HEK293 (cell line): ENCODE measurements around the gene AMPH.
"Not testable (repeated sequence)": the region's sequence is repeated elsewhere in the genome, so short reads cannot be mapped to it uniquely, and the experiment has no call there.

Experiments
- CTCF ChIA-PET: fragments of 350-600 bp; formaldehyde crosslinking; extraction: SDS; loops from one replicate; lab custom pipeline; 2021; ENCODE audit warnings: antibody characterized with exemption; lab: Yijun Ruan, JAX
- POLR2A ChIA-PET: fragments of 300-600 bp; formaldehyde crosslinking; extraction: SDS; loops from one replicate; lab custom pipeline; 2020; ENCODE audit warnings: antibody characterized with exemption, inconsistent platforms; lab: Yijun Ruan, JAX
- H3K27ac ChIP-seq: fragments of 200-500 bp; sonication (Bioruptor generic); 2 replicates; pipeline ENCODE4 v1.5.1; 2014; ENCODE audit warnings: low read depth, low read length, control low read depth, inconsistent platforms; ENCODE audit errors: extremely low read depth
- H3K36me3 ChIP-seq, 2 experiments: fragments of 200-500 bp in 1 of 2; sonication (Bioruptor generic) in 1 of 2; 1 replicate in 1 of 2; 2 replicates in 1 of 2; pipeline ENCODE4 v1.5.1; 2014 to 2017; ENCODE audit warnings: inconsistent platforms in 2 of 2, low read length in 2 of 2; ENCODE audit not compliant: control insufficient read depth in 2 of 2, insufficient read depth in 1 of 2
- H3K4me1 ChIP-seq: fragments of 200-500 bp; sonication (Bioruptor generic); 2 replicates; pipeline ENCODE4 v1.5.1; 2014; ENCODE audit warnings: mild to moderate bottlenecking, low read length, inconsistent platforms; ENCODE audit not compliant: control insufficient read depth, insufficient read depth
- H3K4me3 ChIP-seq: 2 replicates; pipeline ENCODE4 v1.5.1; 2011; ENCODE audit warnings: low read depth, mild to moderate bottlenecking, control low read depth, low read length, moderate library complexity
- H3K9me3 ChIP-seq: fragments of 200-500 bp; sonication (Bioruptor generic); 2 replicates; pipeline ENCODE4 v1.5.1; 2014; ENCODE audit warnings: low read depth, low read length, inconsistent platforms; ENCODE audit not compliant: control insufficient read depth, insufficient read depth
- KLF9 ChIP-seq: fragments of 450-650 bp; formaldehyde crosslinking; IDR thresholded peaks from 2 replicates; pipeline ENCODE4 v1.5.1; 2016; ENCODE audit warnings: missing biosample characterization, missing genetic modification characterization, low read depth
- PRDM10 ChIP-seq: fragments of 450-650 bp; formaldehyde crosslinking; IDR thresholded peaks from 2 replicates; pipeline ENCODE4 v1.5.1; 2016; ENCODE audit warnings: missing biosample characterization, missing genetic modification characterization
- ZFHX2 ChIP-seq: fragments of 450-650 bp; formaldehyde crosslinking; conservative IDR thresholded peaks from 2 replicates; pipeline ENCODE4 v1.5.1; 2016; ENCODE audit warnings: missing biosample characterization, missing genetic modification characterization
- ZFP69B ChIP-seq: fragments of 450-650 bp; formaldehyde crosslinking; IDR thresholded peaks from 2 replicates; pipeline ENCODE4 v1.5.1; 2016; ENCODE audit warnings: missing biosample characterization, missing genetic modification characterization
- ZIC2 ChIP-seq: fragments of 450-650 bp; formaldehyde crosslinking; IDR thresholded peaks from 2 replicates; pipeline ENCODE4 v1.5.1; 2016; ENCODE audit warnings: missing biosample characterization, missing genetic modification characterization
- ZNF157 ChIP-seq: fragments of 450-650 bp; formaldehyde crosslinking; IDR thresholded peaks from 2 replicates; pipeline ENCODE4 v1.5.1; 2016; ENCODE audit warnings: missing biosample characterization, missing genetic modification characterization
- ZNF175 ChIP-seq: fragments of 450-650 bp; formaldehyde crosslinking; IDR thresholded peaks from 2 replicates; pipeline ENCODE4 v1.5.1; 2016; ENCODE audit warnings: missing biosample characterization, missing genetic modification characterization
- ZNF266 ChIP-seq: fragments of 450-650 bp; formaldehyde crosslinking; IDR thresholded peaks from 2 replicates; pipeline ENCODE4 v1.5.1; 2016; ENCODE audit warnings: missing biosample characterization, missing genetic modification characterization, low read depth
- ZNF350 ChIP-seq: fragments of 450-650 bp; formaldehyde crosslinking; IDR thresholded peaks from 2 replicates; pipeline ENCODE4 v1.5.0; 2017; ENCODE audit warnings: missing biosample characterization, mild to moderate bottlenecking, missing genetic modification characterization
- ZNF398 ChIP-seq: fragments of 450-650 bp; formaldehyde crosslinking; IDR thresholded peaks from 2 replicates; pipeline ENCODE4 v1.5.1; 2017; ENCODE audit warnings: missing biosample characterization, missing genetic modification characterization
- ZNF404 ChIP-seq: fragments of 450-650 bp; formaldehyde crosslinking; IDR thresholded peaks from 2 replicates; pipeline ENCODE4 v1.5.1; 2017; ENCODE audit warnings: missing biosample characterization, missing genetic modification characterization
- ZNF548 ChIP-seq: fragments of 450-650 bp; formaldehyde crosslinking; IDR thresholded peaks from 2 replicates; pipeline ENCODE4 v1.5.1; 2016; ENCODE audit warnings: missing biosample characterization, missing genetic modification characterization
- ZNF658 ChIP-seq: fragments of 450-650 bp; formaldehyde crosslinking; IDR thresholded peaks from 2 replicates; pipeline ENCODE4; 2016; ENCODE audit warnings: missing biosample characterization, missing genetic modification characterization
- ZNF792 ChIP-seq: fragments of 450-650 bp; formaldehyde crosslinking; IDR thresholded peaks from 2 replicates; pipeline ENCODE4 v1.5.1; 2016; ENCODE audit warnings: missing biosample characterization, missing genetic modification characterization
- ZNF843 ChIP-seq: fragments of 450-650 bp; formaldehyde crosslinking; IDR thresholded peaks from 2 replicates; pipeline ENCODE4 v1.5.1; 2016; ENCODE audit warnings: missing biosample characterization, missing genetic modification characterization

AMPH gene

DNA sequence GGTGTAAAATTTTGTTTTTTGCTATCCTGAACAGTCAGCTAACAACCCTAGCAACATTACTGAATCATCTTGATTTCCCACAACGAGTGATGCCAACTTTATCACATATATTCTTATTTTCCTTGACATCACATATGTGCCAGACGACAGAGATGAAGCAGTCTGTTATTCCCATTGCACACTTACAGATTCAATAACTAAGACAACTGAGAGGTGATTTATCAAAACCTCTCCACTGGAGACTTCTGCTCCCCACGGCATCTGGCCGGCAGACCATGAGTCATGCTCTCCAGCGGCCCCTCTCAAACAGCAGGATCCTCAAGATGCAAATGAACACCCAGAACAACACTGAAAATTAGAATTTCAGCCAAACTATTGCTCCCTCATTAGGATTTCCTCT is 57.1 kb downstream of the AMPH start:
- H3K9me3 ChIP-seq, result no peaks in the 10 kb centered on the region
- H3K4me1 ChIP-seq, result no peaks in the 10 kb centered on the region
- TF ChIP-seq ZNF350 (tag by site-specific recombination), result no peak
- TF ChIP-seq ZIC2, result peak; percentile 37; the same call in 1 of the 2 replicates
- TF ChIP-seq, all 188 proteins: peak for 1
- CTCF ChIA-PET, result no interaction called here
- POLR2A ChIA-PET, result no interaction called here
- H3K4me3 ChIP-seq, result no peak overlapping the region
- no peaks in the 10 kb centered on the region for H3K36me3 ChIP-seq
- H3K27ac ChIP-seq, result no peak overlapping the region

DNA sequence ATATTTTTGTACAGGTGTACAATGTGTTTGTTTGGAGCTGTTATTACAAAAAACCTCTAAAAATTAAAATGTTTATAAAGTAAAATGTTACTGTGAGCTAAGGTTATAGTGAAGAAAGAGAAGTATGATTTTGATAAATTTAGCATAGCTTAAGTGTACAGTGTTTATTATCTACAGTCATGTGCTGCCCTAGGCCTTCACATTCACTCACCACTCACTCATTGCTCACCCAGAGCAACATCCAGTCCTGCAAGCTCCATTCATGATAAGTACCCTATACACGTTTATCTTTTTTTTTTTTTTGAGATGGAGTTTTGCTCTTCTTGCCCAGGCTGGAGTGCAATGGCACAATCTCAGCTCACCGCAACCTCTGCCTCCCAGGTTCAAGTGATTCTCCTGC is 59.6 kb downstream of the AMPH start:
- not testable (repeated sequence) for H3K4me3 ChIP-seq, H3K27ac ChIP-seq
- CTCF ChIA-PET, result interaction anchor here (0.6 kb wide), 1 partner anchor 173 kb away, joined by 4 read pairs; no protein-coding TSS in a partner anchor

DNA sequence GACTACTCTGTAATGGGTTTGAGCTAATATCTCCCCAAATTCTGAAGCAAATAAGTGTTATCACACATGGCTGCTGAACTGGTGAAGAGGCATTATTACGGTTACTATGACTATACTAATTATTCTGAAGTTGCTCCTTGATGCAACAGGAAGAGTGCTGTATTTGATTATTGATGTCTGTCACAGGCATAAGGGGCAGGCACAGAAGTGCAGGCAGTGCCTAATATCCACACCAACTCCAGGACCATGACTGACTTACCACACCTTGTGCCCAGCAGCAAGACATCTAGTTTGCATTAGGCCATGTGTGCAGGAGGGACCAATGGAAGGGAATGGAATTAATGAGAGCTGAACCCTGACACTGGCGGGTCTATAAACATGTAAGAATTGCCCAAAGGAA is 62.7 kb downstream of the AMPH start:
- no peak overlapping the region for H3K27ac ChIP-seq
- ChIA-PET CTCF (no interaction called here), POLR2A (no interaction called here)
- no peak overlapping the region for H3K4me3 ChIP-seq
- no peaks in the 10 kb centered on the region for H3K36me3 ChIP-seq
- no peaks in the 10 kb centered on the region for H3K9me3 ChIP-seq
- no peak for TF ChIP-seq KLF9 (tag by site-specific recombination)
- TF ChIP-seq ZNF398 (tag by site-specific recombination), result no peak
- no peak for TF ChIP-seq ZNF175 (tag by site-specific recombination)
- no peak for TF ChIP-seq ZNF792 (tag by site-specific recombination)
- TF ChIP-seq PRDM10 (tag by site-specific recombination), result no peak
- TF ChIP-seq ZNF266 (tag by site-specific recombination), result no peak
- no peak for TF ChIP-seq ZNF404
- TF ChIP-seq, all 188 proteins: peak for 0
- no peaks in the 10 kb centered on the region for H3K4me1 ChIP-seq

More for the DNA sequence above, 59.6 kb downstream of the AMPH start:
- H3K36me3 ChIP-seq, POLR2A ChIA-PET, H3K9me3 ChIP-seq, H3K4me1 ChIP-seq: not testable (repeated sequence)

- Histone ChIP-seq H3K4me1 (no peaks in the 10 kb centered on the region), H3K36me3 (no peaks in the 10 kb centered on the region), H3K4me3 (no peak overlapping the region), H3K9me3 (no peaks in the 10 kb centered on the region), H3K27ac (no peak overlapping the region)
- POLR2A ChIA-PET, result no interaction called here
- CTCF ChIA-PET, result interaction anchor here (0.5 kb wide), 1 partner anchor 141 kb away, joined by 4 read pairs; no protein-coding TSS in a partner anchor
- TF ChIP-seq ZFP69B (tag by site-specific recombination) (no peak), ZNF548 (tag by site-specific recombination) (no peak), ZFHX2 (tag by site-specific recombination) (no peak), ZNF843 (no peak), ZNF658 (tag by site-specific recombination) (no peak), ZNF157 (tag by site-specific recombination) (no peak)
Measured at GRCh38 chr7:38565289-38565688, 65.9 kb downstream of the AMPH start.
